ENCODE data around the gene ZNF605. TPM values are rescaled to one million over a fixed set of nuclear protein-coding genes. Genes with fewer than 3 reads are reported as not detected.
A peak's percentile ranks its signal among the peaks of the same experiment; 100 is the strongest.

The ZNF605 gene
- total RNA-seq, 1 donor from 2014 or later, result 33.5 TPM

- peak overlapping the region; percentile 31 for H3K4me3 Mint-ChIP-seq
- no peak for TF ChIP-seq CTCF (IDR thresholded peaks at IDR 0.05; ENCODE audit: unreplicated experiment)
- peaks cover 2% of the 10 kb centered on the region for H3K4me1 Mint-ChIP-seq
- H3K27me3 Mint-ChIP-seq (ENCODE audit: low read depth), result peaks cover 26% of the 10 kb centered on the region
- peaks cover 37% of the 10 kb centered on the region for H3K9me3 Mint-ChIP-seq
- H3K36me3 Mint-ChIP-seq, result peaks cover 12% of the 10 kb centered on the region
- DNase-seq (ENCODE audit: low spot score in 2 of 2, unreplicated experiment in 2 of 2), result no peak
- no peak overlapping the region for H3K27ac Mint-ChIP-seq
Observed at GRCh38 chr12:132907216-132907615, 48.9 kb downstream of the ZNF605 start.

GRCh38 chr12:132904718-132905328 is 51.3 kb downstream of the ZNF605 start:
- H3K9me3 Mint-ChIP-seq, result peaks cover 24% of the 10 kb centered on the region
- H3K4me1 Mint-ChIP-seq, result peaks cover 2% of the 10 kb centered on the region
- H3K27ac Mint-ChIP-seq, result no peak overlapping the region
- peaks cover 26% of the 10 kb centered on the region for H3K27me3 Mint-ChIP-seq (ENCODE audit: low read depth)
- peak; percentile 60 for TF ChIP-seq CTCF (IDR thresholded peaks at IDR 0.05; ENCODE audit: unreplicated experiment)
- peaks cover 5% of the 10 kb centered on the region for H3K36me3 Mint-ChIP-seq
- DNase-seq (ENCODE audit: low spot score in 2 of 2, unreplicated experiment in 2 of 2), result peak; percentile 37 to 52
- H3K4me3 Mint-ChIP-seq, result no peak overlapping the region

- no peaks in the 10 kb centered on the region for H3K4me1 Mint-ChIP-seq
- peaks cover 13% of the 10 kb centered on the region for H3K9me3 Mint-ChIP-seq
- no peak overlapping the region for H3K27ac Mint-ChIP-seq
- no peaks in the 10 kb centered on the region for H3K27me3 Mint-ChIP-seq (ENCODE audit: low read depth)
- DNase-seq (ENCODE audit: low spot score in 2 of 2, unreplicated experiment in 2 of 2), result no peak
- no peak for TF ChIP-seq CTCF (IDR thresholded peaks at IDR 0.05; ENCODE audit: unreplicated experiment)
- no peak overlapping the region for H3K4me3 Mint-ChIP-seq
- H3K36me3 Mint-ChIP-seq, result peaks cover 5% of the 10 kb centered on the region
Observed at GRCh38 chr12:132899033-132899432, 57.1 kb downstream of the ZNF605 start.

GRCh38 chr12:132888852-132889251 is 67.3 kb downstream of the ZNF605 start:
- Mint-ChIP-seq H3K36me3 (peaks cover 16% of the 10 kb centered on the region), H3K27me3 (ENCODE audit: low read depth) (peaks cover 15% of the 10 kb centered on the region), H3K4me1 (peaks cover 12% of the 10 kb centered on the region), H3K4me3 (peak overlapping the region; percentile 96), H3K27ac (peak overlapping the region; percentile 22), H3K9me3 (peaks cover 29% of the 10 kb centered on the region)
- no peak for TF ChIP-seq CTCF (IDR thresholded peaks at IDR 0.05; ENCODE audit: unreplicated experiment)
- no peak for DNase-seq (ENCODE audit: low spot score in 2 of 2, unreplicated experiment in 2 of 2)

- TF ChIP-seq CTCF (IDR thresholded peaks at IDR 0.05; ENCODE audit: unreplicated experiment), result no peak
- H3K27ac Mint-ChIP-seq, result peak within 1 kb of the TSS; percentile 99
- DNase-seq (ENCODE audit: low spot score in 2 of 2, unreplicated experiment in 2 of 2), result peak; percentile 90 to 91
- peak within 1 kb of the TSS; percentile 96 for H3K4me3 Mint-ChIP-seq
- H3K9me3 Mint-ChIP-seq, result peaks cover 29% of the 10 kb centered on the region
- peaks cover 15% of the 10 kb centered on the region for H3K27me3 Mint-ChIP-seq (ENCODE audit: low read depth)
- peaks cover 22% of the 10 kb centered on the region for H3K36me3 Mint-ChIP-seq
- peaks cover 12% of the 10 kb centered on the region for H3K4me1 Mint-ChIP-seq
Observed at GRCh38 chr12:132887513-132888351, 68.4 kb downstream of the ZNF605 start, which contains the start of gene CHFR. TSS of gene CHFR (minus strand) at chr12:132887605. CDS start at chr12:132887328, 277 bp downstream.
